ENCODE measurements around the gene ZCRB1. TPM values are rescaled to one million over a fixed set of nuclear protein-coding genes. Genes with fewer than 3 reads are reported as not detected.

ZCRB1 gene
- total RNA-seq, 4 donors from 2014 or later = 36.5 to 79.7 (median 45.9) TPM

- H3K4me3 ChIP-seq = no peak overlapping the region
- H3K36me3 ChIP-seq = no peaks in the 10 kb centered on the region
- ATAC-seq = no peak
- H3K27ac ChIP-seq = no peak overlapping the region
- no peaks in the 10 kb centered on the region for H3K4me1 ChIP-seq
- H3K9me3 ChIP-seq = no peaks in the 10 kb centered on the region
- TF ChIP-seq POLR2AphosphoS5 (IDR thresholded peaks at IDR 0.05) = no peak
- TF ChIP-seq, protein P1, sequence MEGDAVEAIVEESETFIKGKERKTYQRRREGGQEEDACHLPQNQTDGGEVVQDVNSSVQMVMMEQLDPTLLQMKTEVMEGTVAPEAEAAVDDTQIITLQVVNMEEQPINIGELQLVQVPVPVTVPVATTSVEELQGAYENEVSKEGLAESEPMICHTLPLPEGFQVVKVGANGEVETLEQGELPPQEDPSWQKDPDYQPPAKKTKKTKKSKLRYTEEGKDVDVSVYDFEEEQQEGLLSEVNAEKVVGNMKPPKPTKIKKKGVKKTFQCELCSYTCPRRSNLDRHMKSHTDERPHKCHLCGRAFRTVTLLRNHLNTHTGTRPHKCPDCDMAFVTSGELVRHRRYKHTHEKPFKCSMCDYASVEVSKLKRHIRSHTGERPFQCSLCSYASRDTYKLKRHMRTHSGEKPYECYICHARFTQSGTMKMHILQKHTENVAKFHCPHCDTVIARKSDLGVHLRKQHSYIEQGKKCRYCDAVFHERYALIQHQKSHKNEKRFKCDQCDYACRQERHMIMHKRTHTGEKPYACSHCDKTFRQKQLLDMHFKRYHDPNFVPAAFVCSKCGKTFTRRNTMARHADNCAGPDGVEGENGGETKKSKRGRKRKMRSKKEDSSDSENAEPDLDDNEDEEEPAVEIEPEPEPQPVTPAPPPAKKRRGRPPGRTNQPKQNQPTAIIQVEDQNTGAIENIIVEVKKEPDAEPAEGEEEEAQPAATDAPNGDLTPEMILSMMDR (IDR thresholded peaks at IDR 0.05) = peak in 1 of 4 experiments; percentile 14
- 71 to 78% methylated on average over 3 of the region's 5 CpGs for WGBS, 2 donors (ENCODE audit: low coverage in 1 of 2)
- H3K27me3 ChIP-seq = no peaks in the 10 kb centered on the region
Measured at GRCh38 chr12:42296503-42297109, 29.3 kb downstream of the ZCRB1 start.

GRCh38 chr12:42291680-42292079 lies 34.2 kb downstream of the ZCRB1 start:
- WGBS, 2 donors (ENCODE audit: low coverage in 1 of 2) = 83 to 88% methylated on average over 2 of the region's 2 CpGs
- ATAC-seq = no peak
- H3K4me3 ChIP-seq = no peak overlapping the region
- peaks cover 8% of the 10 kb centered on the region for H3K27me3 ChIP-seq
- H3K9me3 ChIP-seq = no peaks in the 10 kb centered on the region
- H3K27ac ChIP-seq = no peak overlapping the region
- no peaks in the 10 kb centered on the region for H3K4me1 ChIP-seq
- no peaks in the 10 kb centered on the region for H3K36me3 ChIP-seq
- TF ChIP-seq POLR2A (IDR thresholded peaks at IDR 0.05) (no peak), POLR2AphosphoS5 (IDR thresholded peaks at IDR 0.05) (no peak), EP300 (IDR thresholded peaks at IDR 0.05) (no peak)
- TF ChIP-seq, protein P1 (IDR thresholded peaks at IDR 0.05) = no peak

DNA sequence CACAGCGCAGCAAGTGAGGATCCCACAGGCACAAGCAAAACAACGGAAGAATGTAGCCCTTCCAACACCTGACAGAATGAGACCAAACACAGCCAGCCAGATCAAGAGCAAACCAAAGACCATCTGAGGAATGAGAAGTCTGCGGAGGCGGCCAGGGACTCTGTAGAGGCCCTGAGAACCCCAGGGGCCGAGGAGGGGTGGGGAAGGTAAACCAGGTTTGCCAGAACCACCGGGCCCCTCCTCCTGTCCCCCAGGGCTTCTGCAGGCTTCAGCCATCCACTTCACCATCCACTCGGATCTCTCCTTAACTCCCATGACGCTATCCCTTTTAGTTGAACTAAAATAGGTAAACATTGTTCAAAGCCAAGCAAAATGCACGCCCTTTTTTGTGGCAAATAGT lies 37.4 kb downstream of the ZCRB1 start:
- H3K4me3 ChIP-seq = no peak overlapping the region

DNA sequence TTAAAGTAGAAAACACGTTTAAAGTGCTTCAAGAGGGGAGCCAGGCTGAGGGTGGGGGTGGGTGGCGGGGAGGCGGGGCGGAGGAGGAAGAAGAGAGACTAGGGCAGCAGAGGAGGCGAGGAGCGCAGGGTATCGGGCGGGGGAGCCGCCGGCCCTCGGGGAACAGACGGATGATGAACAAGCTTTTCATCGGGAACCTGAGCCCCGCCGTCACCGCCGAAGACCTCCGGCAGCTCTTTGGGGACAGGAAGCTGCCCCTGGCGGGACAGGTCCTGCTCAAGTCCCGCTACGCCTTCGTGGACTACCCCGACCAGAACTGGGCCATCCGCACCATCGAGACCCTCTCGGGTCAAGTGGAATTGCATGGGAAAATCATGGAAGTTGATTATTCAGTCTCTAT lies 39.2 kb downstream of the ZCRB1 start:
- no peak overlapping the region for H3K27ac ChIP-seq
- H3K4me3 ChIP-seq = no peak overlapping the region
- no peak for TF ChIP-seq POLR2AphosphoS5 (IDR thresholded peaks at IDR 0.05)
- no peak for ATAC-seq
- H3K27me3 ChIP-seq = peaks cover 8% of the 10 kb centered on the region
- WGBS, 2 donors (ENCODE audit: low coverage in 1 of 2) = 80 to 98% methylated on average over 9 to 10 of the region's 26 CpGs
- H3K36me3 ChIP-seq = no peaks in the 10 kb centered on the region
- no peaks in the 10 kb centered on the region for H3K9me3 ChIP-seq
- no peaks in the 10 kb centered on the region for H3K4me1 ChIP-seq

More for the DNA sequence above, 37.4 kb downstream of the ZCRB1 start:
- Histone ChIP-seq H3K27me3 (peaks cover 8% of the 10 kb centered on the region), H3K4me1 (no peaks in the 10 kb centered on the region), H3K36me3 (no peaks in the 10 kb centered on the region), H3K9me3 (no peaks in the 10 kb centered on the region), H3K27ac (no peak overlapping the region)
- ATAC-seq = no peak
- TF ChIP-seq, protein P1 (IDR thresholded peaks at IDR 0.05) = no peak
- TF ChIP-seq EP300 (IDR thresholded peaks at IDR 0.05) (no peak), POLR2A (IDR thresholded peaks at IDR 0.05) (no peak), POLR2AphosphoS5 (IDR thresholded peaks at IDR 0.05) (no peak)
- 67 to 71% methylated on average over 7 to 9 of the region's 9 CpGs for WGBS, 2 donors (ENCODE audit: low coverage in 1 of 2)

GRCh38 chr12:42285431-42285830 lies 40.5 kb downstream of the ZCRB1 start:
- no peaks in the 10 kb centered on the region for H3K4me1 ChIP-seq
- peaks cover 8% of the 10 kb centered on the region for H3K27me3 ChIP-seq
- WGBS, 2 donors (ENCODE audit: low coverage in 1 of 2) = 86 to 94% methylated on average over 1 to 2 of the region's 2 CpGs
- no peak overlapping the region for H3K4me3 ChIP-seq
- no peak for ATAC-seq
- H3K36me3 ChIP-seq = no peaks in the 10 kb centered on the region
- no peak overlapping the region for H3K27ac ChIP-seq
- TF ChIP-seq POLR2AphosphoS5 (IDR thresholded peaks at IDR 0.05) (no peak), POLR2A (IDR thresholded peaks at IDR 0.05) (no peak), EP300 (IDR thresholded peaks at IDR 0.05) (no peak)
- TF ChIP-seq, protein P1 (IDR thresholded peaks at IDR 0.05) = no peak
- no peaks in the 10 kb centered on the region for H3K9me3 ChIP-seq
